ENCODE data around the gene DBI. TPM values are rescaled to one million over a fixed set of nuclear protein-coding genes. Genes with fewer than 3 reads are reported as not detected.

DBI gene
- total and polyA plus RNA-seq, 2 of the 13 experiments (the other 11 are each of a cell fraction or from before 2014, with no cell fraction given), result 330 to 659 TPM

DNA sequence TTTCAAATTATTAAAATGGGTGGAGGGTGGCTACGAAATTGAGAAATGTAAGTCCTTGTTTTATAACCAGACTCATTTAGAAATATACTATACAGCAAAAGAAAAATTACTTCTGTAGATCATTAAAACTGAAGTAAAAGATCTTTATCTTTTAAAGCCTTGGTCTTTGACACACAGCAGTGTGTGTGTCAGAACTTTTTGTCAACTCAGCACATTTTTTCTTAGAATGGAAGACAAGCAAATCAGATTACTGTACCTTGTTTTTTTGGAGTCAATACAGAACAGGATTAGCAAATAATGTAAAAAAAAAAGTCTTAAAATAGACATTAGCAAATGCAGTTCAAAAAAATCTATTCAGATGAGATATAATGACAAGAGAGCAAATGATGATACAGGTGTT, 49.2 kb upstream of the DBI start (continued):
- TF ChIP-seq MYC (CRISPR knock-in tag; IDR thresholded peaks at IDR 0.05; ENCODE audit: borderline replicate concordance) (no peak), MAFK (conservative IDR thresholded peaks at IDR 0.05 in 1 of 2, IDR thresholded peaks at IDR 0.05 in 1 of 2; ENCODE audit: low read length in 2 of 2) (peak; percentile 100)
- TF ChIP-seq, protein P1, sequence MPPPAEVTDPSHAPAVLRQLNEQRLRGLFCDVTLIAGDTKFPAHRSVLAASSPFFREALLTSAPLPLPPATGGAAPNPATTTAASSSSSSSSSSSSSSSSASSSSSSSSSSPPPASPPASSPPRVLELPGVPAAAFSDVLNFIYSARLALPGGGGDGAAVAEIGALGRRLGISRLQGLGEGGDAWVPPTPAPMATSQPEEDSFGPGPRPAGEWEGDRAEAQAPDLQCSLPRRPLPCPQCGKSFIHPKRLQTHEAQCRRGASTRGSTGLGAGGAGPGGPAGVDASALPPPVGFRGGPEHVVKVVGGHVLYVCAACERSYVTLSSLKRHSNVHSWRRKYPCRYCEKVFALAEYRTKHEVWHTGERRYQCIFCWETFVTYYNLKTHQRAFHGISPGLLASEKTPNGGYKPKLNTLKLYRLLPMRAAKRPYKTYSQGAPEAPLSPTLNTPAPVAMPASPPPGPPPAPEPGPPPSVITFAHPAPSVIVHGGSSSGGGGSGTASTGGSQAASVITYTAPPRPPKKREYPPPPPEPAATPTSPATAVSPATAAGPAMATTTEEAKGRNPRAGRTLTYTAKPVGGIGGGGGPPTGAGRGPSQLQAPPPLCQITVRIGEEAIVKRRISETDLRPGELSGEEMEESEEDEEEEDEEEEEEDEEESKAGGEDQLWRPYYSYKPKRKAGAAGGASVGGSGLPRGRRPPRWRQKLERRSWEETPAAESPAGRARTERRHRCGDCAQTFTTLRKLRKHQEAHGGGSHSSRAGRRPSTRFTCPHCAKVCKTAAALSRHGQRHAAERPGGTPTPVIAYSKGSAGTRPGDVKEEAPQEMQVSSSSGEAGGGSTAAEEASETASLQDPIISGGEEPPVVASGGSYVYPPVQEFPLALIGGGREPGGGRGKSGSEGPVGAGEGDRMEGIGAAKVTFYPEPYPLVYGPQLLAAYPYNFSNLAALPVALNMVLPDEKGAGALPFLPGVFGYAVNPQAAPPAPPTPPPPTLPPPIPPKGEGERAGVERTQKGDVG (CRISPR knock-in tag; IDR thresholded peaks at IDR 0.05; ENCODE audit: borderline replicate concordance), result no peak
- TF ChIP-seq, protein P2, sequence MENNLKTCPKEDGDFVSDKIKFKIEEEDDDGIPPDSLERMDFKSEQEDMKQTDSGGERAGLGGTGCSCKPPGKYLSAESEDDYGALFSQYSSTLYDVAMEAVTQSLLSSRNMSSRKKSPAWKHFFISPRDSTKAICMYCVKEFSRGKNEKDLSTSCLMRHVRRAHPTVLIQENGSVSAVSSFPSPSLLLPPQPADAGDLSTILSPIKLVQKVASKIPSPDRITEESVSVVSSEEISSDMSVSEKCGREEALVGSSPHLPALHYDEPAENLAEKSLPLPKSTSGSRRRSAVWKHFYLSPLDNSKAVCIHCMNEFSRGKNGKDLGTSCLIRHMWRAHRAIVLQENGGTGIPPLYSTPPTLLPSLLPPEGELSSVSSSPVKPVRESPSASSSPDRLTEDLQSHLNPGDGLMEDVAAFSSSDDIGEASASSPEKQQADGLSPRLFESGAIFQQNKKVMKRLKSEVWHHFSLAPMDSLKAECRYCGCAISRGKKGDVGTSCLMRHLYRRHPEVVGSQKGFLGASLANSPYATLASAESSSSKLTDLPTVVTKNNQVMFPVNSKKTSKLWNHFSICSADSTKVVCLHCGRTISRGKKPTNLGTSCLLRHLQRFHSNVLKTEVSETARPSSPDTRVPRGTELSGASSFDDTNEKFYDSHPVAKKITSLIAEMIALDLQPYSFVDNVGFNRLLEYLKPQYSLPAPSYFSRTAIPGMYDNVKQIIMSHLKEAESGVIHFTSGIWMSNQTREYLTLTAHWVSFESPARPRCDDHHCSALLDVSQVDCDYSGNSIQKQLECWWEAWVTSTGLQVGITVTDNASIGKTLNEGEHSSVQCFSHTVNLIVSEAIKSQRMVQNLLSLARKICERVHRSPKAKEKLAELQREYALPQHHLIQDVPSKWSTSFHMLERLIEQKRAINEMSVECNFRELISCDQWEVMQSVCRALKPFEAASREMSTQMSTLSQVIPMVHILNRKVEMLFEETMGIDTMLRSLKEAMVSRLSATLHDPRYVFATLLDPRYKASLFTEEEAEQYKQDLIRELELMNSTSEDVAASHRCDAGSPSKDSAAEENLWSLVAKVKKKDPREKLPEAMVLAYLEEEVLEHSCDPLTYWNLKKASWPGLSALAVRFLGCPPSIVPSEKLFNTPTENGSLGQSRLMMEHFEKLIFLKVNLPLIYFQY (CRISPR knock-in tag; IDR thresholded peaks at IDR 0.05; ENCODE audit: borderline replicate concordance), result no peak

DNA sequence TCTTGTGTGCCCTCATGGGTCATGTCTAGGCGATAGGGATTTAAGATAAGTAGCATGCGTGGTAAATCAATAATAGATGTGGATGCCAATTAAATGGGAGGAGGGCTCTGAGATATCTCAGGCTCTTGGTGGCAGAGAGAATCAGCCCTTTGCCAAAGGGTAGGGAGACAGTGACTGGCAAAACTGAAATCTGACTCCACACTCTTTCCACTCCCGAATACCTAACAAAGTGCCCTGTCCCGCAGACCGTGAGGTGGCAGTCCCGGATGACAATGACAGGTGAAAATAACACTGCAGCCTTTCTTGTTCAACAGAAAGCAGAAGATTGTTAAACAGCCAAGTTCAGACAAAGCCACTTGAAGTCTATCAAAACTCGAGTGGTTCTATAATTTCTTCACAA, 47.2 kb upstream of the DBI start:
- Histone ChIP-seq H3K79me2 (ENCODE audit: insufficient read depth, low read length) (no peaks in the 10 kb centered on the region), H3K27ac (ENCODE audit: extremely low read length, insufficient read depth, low read length) (no peak overlapping the region), H4K20me1 (ENCODE audit: insufficient read depth, low read length) (no peaks in the 10 kb centered on the region), H3K36me3 (replicated peaks in 1 of 2; ENCODE audit: control insufficient read depth in 1 of 2, insufficient read depth in 2 of 2, low read length in 2 of 2) (no peaks in the 10 kb centered on the region), H3K4me1 (ENCODE audit: insufficient read depth, low read length) (peaks cover 16% of the 10 kb centered on the region), H3K9ac (ENCODE audit: insufficient read depth, low read depth, low read length) (no peak overlapping the region), H3K27me3 (ENCODE audit: control insufficient read depth in 1 of 2, insufficient read depth in 2 of 2, low read length in 2 of 2) (no peaks in the 10 kb centered on the region), H3K9me3 (ENCODE audit: low read length) (no peaks in the 10 kb centered on the region), H2AFZ (ENCODE audit: low read length) (no peak overlapping the region), H3K4me2 (ENCODE audit: low read depth, low read length) (no peak overlapping the region), H3K4me3 (replicated peaks in 1 of 3; ENCODE audit: insufficient read depth in 1 of 3, low read depth in 2 of 3, low read length in 3 of 3) (no peak overlapping the region)
- no peak for DNase-seq (ENCODE audit: low spot score)
- in situ Hi-C loops (cut with HindIII; ENCODE audit: extremely low pct_ligation_motif_present, low pct_unique_long_range_greater_than_20kb), result loop anchor here (10.0 kb wide), 1 partner anchor 435 kb away; no protein-coding TSS in a partner anchor
- intact Hi-C loops (cut with micrococcal nuclease; ENCODE audit: unreplicated experiment), result no loop called here
- ATAC-seq, result no peak
- WGBS (ENCODE audit: low lambda C conversion rate), result 71% methylated on average over 7 of the region's 7 CpGs
- no TSS peak for BruUV-seq (replicated peaks)
- ChIA-PET CTCF (ENCODE audit: low intra/inter-chr PET ratio, low total read pairs) (no interaction called here), POLR2A (no interaction called here)
- FAIRE-seq, result no peak
- no peak for TF ChIP-seq HOXA3 (CRISPR knock-in tag; IDR thresholded peaks at IDR 0.05)
- TF ChIP-seq, protein P3, sequence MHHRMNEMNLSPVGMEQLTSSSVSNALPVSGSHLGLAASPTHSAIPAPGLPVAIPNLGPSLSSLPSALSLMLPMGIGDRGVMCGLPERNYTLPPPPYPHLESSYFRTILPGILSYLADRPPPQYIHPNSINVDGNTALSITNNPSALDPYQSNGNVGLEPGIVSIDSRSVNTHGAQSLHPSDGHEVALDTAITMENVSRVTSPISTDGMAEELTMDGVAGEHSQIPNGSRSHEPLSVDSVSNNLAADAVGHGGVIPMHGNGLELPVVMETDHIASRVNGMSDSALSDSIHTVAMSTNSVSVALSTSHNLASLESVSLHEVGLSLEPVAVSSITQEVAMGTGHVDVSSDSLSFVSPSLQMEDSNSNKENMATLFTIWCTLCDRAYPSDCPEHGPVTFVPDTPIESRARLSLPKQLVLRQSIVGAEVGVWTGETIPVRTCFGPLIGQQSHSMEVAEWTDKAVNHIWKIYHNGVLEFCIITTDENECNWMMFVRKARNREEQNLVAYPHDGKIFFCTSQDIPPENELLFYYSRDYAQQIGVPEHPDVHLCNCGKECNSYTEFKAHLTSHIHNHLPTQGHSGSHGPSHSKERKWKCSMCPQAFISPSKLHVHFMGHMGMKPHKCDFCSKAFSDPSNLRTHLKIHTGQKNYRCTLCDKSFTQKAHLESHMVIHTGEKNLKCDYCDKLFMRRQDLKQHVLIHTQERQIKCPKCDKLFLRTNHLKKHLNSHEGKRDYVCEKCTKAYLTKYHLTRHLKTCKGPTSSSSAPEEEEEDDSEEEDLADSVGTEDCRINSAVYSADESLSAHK (CRISPR knock-in tag; IDR thresholded peaks at IDR 0.05; ENCODE audit: borderline replicate concordance), result no peak
- TF ChIP-seq HMGA1 (CRISPR knock-in tag; conservative IDR thresholded peaks at IDR 0.05), result no peak
- no peak for TF ChIP-seq MEIS1 (CRISPR knock-in tag; IDR thresholded peaks at IDR 0.05; ENCODE audit: borderline replicate concordance)
- TF ChIP-seq SATB2 (CRISPR knock-in tag; IDR thresholded peaks at IDR 0.05), result no peak
- no peak for TF ChIP-seq SNRNP70 (IDR thresholded peaks at IDR 0.05; ENCODE audit: low read depth, low read length)
- no peak for TF ChIP-seq ZNF264 (CRISPR knock-in tag; IDR thresholded peaks at IDR 0.05)
- TF ChIP-seq, protein P4, sequence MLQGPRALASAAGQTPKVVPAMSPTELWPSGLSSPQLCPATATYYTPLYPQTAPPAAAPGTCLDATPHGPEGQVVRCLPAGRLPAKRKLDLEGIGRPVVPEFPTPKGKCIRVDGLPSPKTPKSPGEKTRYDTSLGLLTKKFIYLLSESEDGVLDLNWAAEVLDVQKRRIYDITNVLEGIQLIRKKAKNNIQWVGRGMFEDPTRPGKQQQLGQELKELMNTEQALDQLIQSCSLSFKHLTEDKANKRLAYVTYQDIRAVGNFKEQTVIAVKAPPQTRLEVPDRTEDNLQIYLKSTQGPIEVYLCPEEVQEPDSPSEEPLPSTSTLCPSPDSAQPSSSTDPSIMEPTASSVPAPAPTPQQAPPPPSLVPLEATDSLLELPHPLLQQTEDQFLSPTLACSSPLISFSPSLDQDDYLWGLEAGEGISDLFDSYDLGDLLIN (CRISPR knock-in tag; IDR thresholded peaks at IDR 0.05; ENCODE audit: borderline replicate concordance), result no peak

Measured in HepG2 (cell line).